Activated CD4-positive, alpha-beta T cell treated with anti-CD3 and anti-CD28 coated beads for 36 hours (primary cell): ENCODE data around the gene KMO. TPM values are rescaled to one million over a fixed set of nuclear protein-coding genes. Genes with fewer than 3 reads are reported as not detected.

Experiments used
- ATAC-seq: fragments of 200-7000 bp; cut with Tn5 transposase; one replicate; pipeline ENCODE4 v1.10.0; 2021; ENCODE audit warnings: mild to moderate bottlenecking, moderate library complexity
- CTCF ChIA-PET: fragments of 350-600 bp; sonication (Branson Sonifier 250); formaldehyde crosslinking; loops from one replicate; lab custom pipeline; 2021; ENCODE audit warnings: antibody characterized with exemption; lab: Charles Lee
- POLR2A ChIA-PET: fragments of 350-600 bp; sonication (Branson Sonifier 250); formaldehyde crosslinking; loops from one replicate; lab custom pipeline; 2021; ENCODE audit warnings: antibody characterized with exemption, inconsistent platforms; lab: Charles Lee
- DNase-seq: peaks from one replicate; pipeline ENCODE4 v3.0.0-alpha.2; 2020
- H3K27ac Mint-ChIP-seq: one replicate; pipeline ENCODE4 v1.8.0; 2021; ENCODE audit warnings: mixed read lengths
- H3K27me3 Mint-ChIP-seq: one replicate; pipeline ENCODE4 v1.8.0; 2021; ENCODE audit warnings: mixed read lengths
- H3K36me3 Mint-ChIP-seq: one replicate; pipeline ENCODE4 v1.8.0; 2021; ENCODE audit warnings: low read depth, mixed read lengths
- H3K4me1 Mint-ChIP-seq: one replicate; pipeline ENCODE4 v1.8.0; 2021; ENCODE audit warnings: mixed read lengths
- H3K4me3 Mint-ChIP-seq: one replicate; pipeline ENCODE4 v1.8.0; 2021; ENCODE audit warnings: mild to moderate bottlenecking, moderate library complexity, mixed read lengths
- H3K9me3 Mint-ChIP-seq: one replicate; pipeline ENCODE4 v1.8.0; 2021; ENCODE audit warnings: low read depth, mixed read lengths
- intact Hi-C, 2 experiments: fragments of 100-400 bp; cut with DNase I in 1 of 2; cut with micrococcal nuclease in 1 of 2; formaldehyde crosslinking; loops; one replicate each; pipeline versions ENCODE4 v1.14.2 to v1.15.1; 2022 to 2024; cut with DNase I, micrococcal nuclease
- total RNA-seq, 2 experiments: library from RNA; stranded (reverse); gene quantifications; one replicate each; pipeline ENCODE4 v1.2.3, GENCODE V29; 2021

Gene KMO
- total RNA-seq, 2 experiments from 2014 or later, result 0.33 TPM; not detected in 1

GRCh38 chr1:241610056-241610815, 78.1 kb downstream of the KMO start:
- ATAC-seq, result no peak
- intact Hi-C loops, result loop anchor here (2.0 to 10.0 kb wide), 5 partner anchors 65 to 409 kb away; partner anchors contain the start of genes EXO1 (in 1 of the 2) and KMO (in 1 of the 2)
- H3K27me3 Mint-ChIP-seq, result no peaks in the 10 kb centered on the region

GRCh38 chr1:241611063-241611462, 78.9 kb downstream of the KMO start:
- no peak overlapping the region for H3K4me3 Mint-ChIP-seq
- H3K36me3 Mint-ChIP-seq, result peaks cover 2% of the 10 kb centered on the region
- ChIA-PET CTCF (interaction anchor here (0.6 to 3.1 kb wide), 33 partner anchors 8 to 407 kb away, joined by 3 to 34 read pairs (median 3); partner anchors contain the start of genes EXO1, KMO and MAP1LC3C), POLR2A (interaction anchor here (0.9 kb wide), 1 partner anchor 59 kb away, joined by 3 read pairs; no protein-coding TSS in a partner anchor)
- H3K9me3 Mint-ChIP-seq, result no peaks in the 10 kb centered on the region
- DNase-seq (no peak), ATAC-seq (peak; percentile 71)
- H3K27ac Mint-ChIP-seq, result no peak overlapping the region
- peaks cover 14% of the 10 kb centered on the region for H3K4me1 Mint-ChIP-seq
- H3K27me3 Mint-ChIP-seq, result no peaks in the 10 kb centered on the region
- intact Hi-C loops, result loop anchor here (1.0 to 10.0 kb wide), 9 partner anchors 16 to 408 kb away; partner anchors contain the start of genes EXO1 (in 1 of the 2) and KMO (in 1 of the 2)

More at GRCh38 chr1:241610056-241610815, 78.1 kb downstream of the KMO start:
- DNase-seq, result no peak
- CTCF ChIA-PET, result interaction anchor here (0.7 to 3.1 kb wide), 31 partner anchors 7 to 408 kb away, joined by 3 to 34 read pairs (median 3); partner anchors contain the start of genes EXO1, KMO and MAP1LC3C
- POLR2A ChIA-PET, result interaction anchor here (0.9 kb wide), 1 partner anchor 59 kb away, joined by 3 read pairs; no protein-coding TSS in a partner anchor
- Mint-ChIP-seq H3K36me3 (peaks cover 4% of the 10 kb centered on the region), H3K27ac (no peak overlapping the region), H3K4me3 (no peak overlapping the region), H3K9me3 (no peaks in the 10 kb centered on the region), H3K4me1 (peaks cover 14% of the 10 kb centered on the region)

GRCh38 chr1:241611736-241612135, 79.6 kb downstream of the KMO start:
- no peaks in the 10 kb centered on the region for H3K27me3 Mint-ChIP-seq
- DNase-seq (no peak), ATAC-seq (no peak)
- H3K4me1 Mint-ChIP-seq, result peaks cover 14% of the 10 kb centered on the region
- CTCF ChIA-PET, result interaction anchor here (0.6 to 3.1 kb wide), 20 partner anchors 9 to 387 kb away, joined by 3 to 34 read pairs (median 4); partner anchors contain the start of genes EXO1, KMO and MAP1LC3C
- H3K4me3 Mint-ChIP-seq, result no peak overlapping the region
- no peak overlapping the region for H3K27ac Mint-ChIP-seq
- H3K9me3 Mint-ChIP-seq, result no peaks in the 10 kb centered on the region
- peaks cover 2% of the 10 kb centered on the region for H3K36me3 Mint-ChIP-seq
- intact Hi-C loops, result loop anchor here (1.0 to 10.0 kb wide), 10 partner anchors 16 to 407 kb away; partner anchors contain the start of genes EXO1 (in 1 of the 2) and KMO (in 1 of the 2)
- POLR2A ChIA-PET, result no interaction called here

- intact Hi-C loops, result loop anchor here (1.0 to 10.0 kb wide), 5 partner anchors 62 to 284 kb away; partner anchors contain the start of genes EXO1 (in 1 of the 2) and KMO (in 1 of the 2)
- H3K4me1 Mint-ChIP-seq, result peaks cover 20% of the 10 kb centered on the region
These were observed 80.6 kb downstream of the KMO start for GRCh38 chr1:241612533-241613477.

DNA sequence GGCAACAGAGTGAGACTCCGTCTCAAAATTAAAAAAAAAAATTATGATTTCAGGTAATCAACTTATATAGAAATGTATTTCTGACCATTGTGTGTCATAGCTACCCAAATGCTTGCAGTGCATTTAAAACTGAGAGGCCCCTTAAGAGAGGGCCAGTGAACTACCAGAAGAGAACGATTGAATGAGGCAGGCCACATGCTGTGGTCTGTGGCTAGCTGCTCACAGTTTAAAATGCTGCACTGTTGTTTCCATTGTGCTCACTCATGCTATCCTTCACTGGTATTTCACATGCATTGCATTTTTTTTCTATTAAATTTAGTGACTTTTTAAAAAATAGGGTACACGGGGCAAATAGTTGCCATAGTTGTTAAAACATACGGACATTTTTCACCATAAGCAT, 82.0 kb downstream of the KMO start:
- intact Hi-C loops, result loop anchor here (5.0 to 10.0 kb wide), 4 partner anchors 61 to 283 kb away; partner anchors contain the start of genes EXO1 (in 1 of the 2) and KMO (in 1 of the 2)
- peaks cover 2% of the 10 kb centered on the region for H3K36me3 Mint-ChIP-seq
- peak; percentile 33 for DNase-seq
- CTCF ChIA-PET, result interaction anchor here (1.3 kb wide), 1 partner anchor 12 kb away, joined by 3 read pairs; no protein-coding TSS in a partner anchor
- no peaks in the 10 kb centered on the region for H3K9me3 Mint-ChIP-seq
- no peak overlapping the region for H3K4me3 Mint-ChIP-seq
- no peaks in the 10 kb centered on the region for H3K27me3 Mint-ChIP-seq
- no peak for ATAC-seq
- POLR2A ChIA-PET, result no interaction called here
- no peak overlapping the region for H3K27ac Mint-ChIP-seq
- H3K4me1 Mint-ChIP-seq, result peaks cover 14% of the 10 kb centered on the region

More at GRCh38 chr1:241612533-241613477, 80.6 kb downstream of the KMO start:
- Mint-ChIP-seq H3K36me3 (peaks cover 2% of the 10 kb centered on the region), H3K9me3 (no peaks in the 10 kb centered on the region), H3K27me3 (no peaks in the 10 kb centered on the region), H3K4me3 (peak overlapping the region; percentile 8), H3K27ac (peak overlapping the region; percentile 64)
- DNase-seq (no peak), ATAC-seq (no peak)
- ChIA-PET POLR2A (no interaction called here), CTCF (interaction anchor here (0.6 to 3.1 kb wide), 12 partner anchors 8 to 386 kb away, joined by 3 to 29 read pairs (median 4); partner anchors contain the start of genes EXO1 and MAP1LC3C)

DNA sequence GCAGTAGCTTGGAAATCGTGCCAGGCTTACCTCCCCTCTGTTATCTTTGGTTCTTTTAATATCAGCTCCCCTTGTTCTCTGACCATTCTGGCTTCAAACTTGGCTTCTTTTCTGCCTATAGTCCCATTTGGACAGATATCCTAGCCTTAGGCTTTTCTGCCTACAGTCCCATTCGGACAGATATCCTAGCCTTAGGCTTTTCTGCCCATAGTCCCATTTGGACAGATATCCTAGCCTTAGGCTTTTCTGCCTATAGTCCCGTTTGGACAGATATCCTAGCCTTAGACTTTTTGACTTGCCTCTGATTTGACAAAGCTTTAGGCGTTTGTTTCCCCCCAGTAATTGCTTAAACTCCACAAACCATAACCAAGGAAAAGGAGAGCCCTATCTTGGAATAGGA, 82.4 kb downstream of the KMO start:
- intact Hi-C loops, result loop anchor here (5.0 to 10.0 kb wide), 4 partner anchors 60 to 283 kb away; partner anchors contain the start of genes EXO1 (in 1 of the 2) and KMO (in 1 of the 2)
- Mint-ChIP-seq H3K9me3 (no peaks in the 10 kb centered on the region), H3K4me3 (no peak overlapping the region), H3K27ac (no peak overlapping the region), H3K27me3 (no peaks in the 10 kb centered on the region), H3K4me1 (peaks cover 14% of the 10 kb centered on the region), H3K36me3 (peaks cover 2% of the 10 kb centered on the region)
- ChIA-PET CTCF (interaction anchor here (1.3 kb wide), 1 partner anchor 11 kb away, joined by 3 read pairs; no protein-coding TSS in a partner anchor), POLR2A (no interaction called here)
- ATAC-seq (no peak), DNase-seq (no peak)

- intact Hi-C loops, result loop anchor here in 1 of 2 experiments (10.0 kb wide), 1 partner anchor 59 kb away; no protein-coding TSS in a partner anchor
- H3K27me3 Mint-ChIP-seq, result no peaks in the 10 kb centered on the region
- POLR2A ChIA-PET, result interaction anchor here (0.6 to 0.7 kb wide), 2 partner anchors 15 to 79 kb away, joined by 3 to 4 read pairs; no protein-coding TSS in a partner anchor
- no peak overlapping the region for H3K4me3 Mint-ChIP-seq
- DNase-seq (no peak), ATAC-seq (no peak)
- H3K4me1 Mint-ChIP-seq, result peaks cover 14% of the 10 kb centered on the region
- no peaks in the 10 kb centered on the region for H3K9me3 Mint-ChIP-seq
- CTCF ChIA-PET, result no interaction called here
- H3K36me3 Mint-ChIP-seq, result peaks cover 2% of the 10 kb centered on the region
- H3K27ac Mint-ChIP-seq, result no peak overlapping the region
These were observed 83.1 kb downstream of the KMO start for GRCh38 chr1:241615043-241615974.

- peak; percentile 37 for ATAC-seq
- no peak for DNase-seq
- intact Hi-C loops, result loop anchor here in 1 of 2 experiments (10.0 kb wide), 1 partner anchor 57 kb away; no protein-coding TSS in a partner anchor
- Mint-ChIP-seq H3K36me3 (peaks cover 7% of the 10 kb centered on the region), H3K27ac (no peak overlapping the region), H3K4me3 (no peak overlapping the region), H3K27me3 (no peaks in the 10 kb centered on the region), H3K9me3 (no peaks in the 10 kb centered on the region), H3K4me1 (peaks cover 14% of the 10 kb centered on the region)
- ChIA-PET CTCF (interaction anchor here (1.0 to 2.0 kb wide), 2 partner anchors 9 to 31 kb away, joined by 3 to 10 read pairs; no protein-coding TSS in a partner anchor), POLR2A (no interaction called here)
These were observed 85.2 kb downstream of the KMO start for GRCh38 chr1:241617426-241617825.

DNA sequence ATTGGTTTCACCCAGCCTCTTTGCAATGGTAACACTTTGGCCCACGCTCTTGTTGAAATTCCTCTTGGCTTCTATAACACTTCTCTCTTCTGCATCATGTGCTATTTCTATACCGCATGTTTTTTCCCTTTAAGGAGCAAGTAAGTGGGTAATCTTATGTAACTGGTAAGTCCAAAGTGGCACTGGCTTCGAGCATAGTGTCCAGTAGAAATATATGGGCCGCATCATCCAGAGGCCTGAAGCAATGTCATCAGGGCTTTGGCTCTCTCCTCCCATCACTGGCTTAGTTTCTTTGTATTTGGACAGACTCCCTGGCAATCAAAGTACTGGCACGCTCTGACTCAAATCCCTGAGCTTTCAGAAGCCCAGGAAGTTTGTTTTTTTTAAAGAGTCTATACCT, 90.5 kb downstream of the KMO start:
- no peak overlapping the region for H3K4me3 Mint-ChIP-seq
- ATAC-seq, result no peak
- intact Hi-C loops, result no loop called here
- ChIA-PET CTCF (interaction anchor here (0.8 to 4.7 kb wide), 3 partner anchors 11 to 28 kb away, joined by 3 to 29 read pairs (median 5); partner anchors contain the start of genes CHML and OPN3), POLR2A (no interaction called here)
- H3K36me3 Mint-ChIP-seq, result peaks cover 4% of the 10 kb centered on the region
- peaks cover 6% of the 10 kb centered on the region for H3K4me1 Mint-ChIP-seq
- no peak for DNase-seq
- H3K27me3 Mint-ChIP-seq, result no peaks in the 10 kb centered on the region
- H3K27ac Mint-ChIP-seq, result no peak overlapping the region
- H3K9me3 Mint-ChIP-seq, result no peaks in the 10 kb centered on the region
